ENCODE data around the gene GRID1. TPM values are rescaled to one million over a fixed set of nuclear protein-coding genes. Genes with fewer than 3 reads are reported as not detected.

GRID1 gene
- total RNA-seq, 1 experiment from 2014 or later, result 5.6 TPM

- Histone ChIP-seq H3K27ac (ENCODE audit: low read depth, low read length) (no peak overlapping the region), H4K20me1 (ENCODE audit: insufficient read depth) (no peaks in the 10 kb centered on the region), H3K9me2 (ENCODE audit: insufficient read depth) (no peaks in the 10 kb centered on the region), H3K4me3 (replicated peaks in 1 of 2; ENCODE audit: low read depth in 1 of 2, low read length in 2 of 2) (no peak overlapping the region), H3K9ac (ENCODE audit: low read length) (no peak overlapping the region), H3K79me2 (ENCODE audit: insufficient read depth, low read length) (no peaks in the 10 kb centered on the region), H3K27me3 (ENCODE audit: insufficient read depth, low read length) (peaks cover 18% of the 10 kb centered on the region), H2AFZ (ENCODE audit: low read depth, low read length, poor library complexity, severe bottlenecking) (no peak overlapping the region), H3K4me1 (ENCODE audit: control insufficient read depth in 1 of 2, insufficient read depth in 2 of 2, low read length in 2 of 2) (no peaks in the 10 kb centered on the region), H3K4me2 (ENCODE audit: low read length) (no peak overlapping the region), H3K9me3 (ENCODE audit: control insufficient read depth in 1 of 2, insufficient read depth in 1 of 2, low read depth in 1 of 2, low read length in 2 of 2) (no peaks in the 10 kb centered on the region), H3K36me3 (ENCODE audit: control insufficient read depth in 1 of 2, insufficient read depth in 2 of 2, low read length in 2 of 2) (no peaks in the 10 kb centered on the region)
- no TSS peak for BruUV-seq (replicated peaks)
- intact Hi-C loops (cut with micrococcal nuclease), result no loop called here
- POLR2A ChIA-PET, result no interaction called here
- CTCF ChIA-PET, result no interaction called here
- no peak for DNase-seq (ENCODE audit: low read depth, low spot score)
- TF ChIP-seq EZH2 (IDR thresholded peaks at IDR 0.05) (no peak), EZH2phosphoT487 (IDR thresholded peaks at IDR 0.05; ENCODE audit: borderline replicate concordance) (no peak), CBX3 (IDR thresholded peaks at IDR 0.05; ENCODE audit: low read depth) (no peak), ZFX (IDR thresholded peaks at IDR 0.05) (no peak), YY1 (IDR thresholded peaks at IDR 0.05; ENCODE audit: extremely low read depth, insufficient replicate concordance, low read depth, low read length) (no peak)
- TF ChIP-seq, protein P1, sequence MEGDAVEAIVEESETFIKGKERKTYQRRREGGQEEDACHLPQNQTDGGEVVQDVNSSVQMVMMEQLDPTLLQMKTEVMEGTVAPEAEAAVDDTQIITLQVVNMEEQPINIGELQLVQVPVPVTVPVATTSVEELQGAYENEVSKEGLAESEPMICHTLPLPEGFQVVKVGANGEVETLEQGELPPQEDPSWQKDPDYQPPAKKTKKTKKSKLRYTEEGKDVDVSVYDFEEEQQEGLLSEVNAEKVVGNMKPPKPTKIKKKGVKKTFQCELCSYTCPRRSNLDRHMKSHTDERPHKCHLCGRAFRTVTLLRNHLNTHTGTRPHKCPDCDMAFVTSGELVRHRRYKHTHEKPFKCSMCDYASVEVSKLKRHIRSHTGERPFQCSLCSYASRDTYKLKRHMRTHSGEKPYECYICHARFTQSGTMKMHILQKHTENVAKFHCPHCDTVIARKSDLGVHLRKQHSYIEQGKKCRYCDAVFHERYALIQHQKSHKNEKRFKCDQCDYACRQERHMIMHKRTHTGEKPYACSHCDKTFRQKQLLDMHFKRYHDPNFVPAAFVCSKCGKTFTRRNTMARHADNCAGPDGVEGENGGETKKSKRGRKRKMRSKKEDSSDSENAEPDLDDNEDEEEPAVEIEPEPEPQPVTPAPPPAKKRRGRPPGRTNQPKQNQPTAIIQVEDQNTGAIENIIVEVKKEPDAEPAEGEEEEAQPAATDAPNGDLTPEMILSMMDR (IDR thresholded peaks at IDR 0.05 in 2 of 3, conservative IDR thresholded peaks at IDR 0.05 in 1 of 3; ENCODE audit: borderline replicate concordance in 1 of 3, insufficient read depth in 1 of 3, low read depth in 2 of 3, low read length in 2 of 3), result no peak
- RAD21 ChIA-PET (ENCODE audit: low non-redundant PET in 1 of 2, low total read pairs in 2 of 2, uncharacterized antibody in 2 of 2, unreplicated experiment in 2 of 2), result no interaction called here
- ATAC-seq, result no peak
Observed at GRCh38 chr10:85557706-85558105, 808.9 kb downstream of the GRID1 start.

DNA sequence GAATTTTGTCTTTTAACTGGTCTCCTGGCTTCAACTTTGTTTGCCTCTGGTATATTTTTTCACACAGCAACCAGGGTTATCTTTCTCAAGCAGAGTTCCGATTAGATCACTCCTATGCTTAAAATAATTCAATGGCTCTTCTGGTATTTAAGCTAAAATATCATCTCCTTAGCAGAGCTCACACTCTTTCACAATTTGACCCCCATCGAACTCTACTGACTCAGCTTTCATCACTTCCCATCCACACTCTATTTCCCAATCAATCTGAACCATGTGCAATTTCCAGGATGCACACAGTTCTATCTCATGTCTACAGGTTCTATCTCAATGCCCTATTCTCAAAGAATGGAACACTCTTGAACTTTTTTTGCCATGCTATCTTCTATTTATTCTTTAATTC is 809.5 kb downstream of the GRID1 start:
- intact Hi-C loops (cut with micrococcal nuclease), result no loop called here
- Histone ChIP-seq H3K4me1 (ENCODE audit: control insufficient read depth in 1 of 2, insufficient read depth in 2 of 2, low read length in 2 of 2) (no peaks in the 10 kb centered on the region), H3K79me2 (ENCODE audit: insufficient read depth, low read length) (no peaks in the 10 kb centered on the region), H3K27me3 (ENCODE audit: insufficient read depth, low read length) (peaks cover 18% of the 10 kb centered on the region; the same call in 1 of the 2 replicates), H2AFZ (ENCODE audit: low read depth, low read length, poor library complexity, severe bottlenecking) (no peak overlapping the region), H3K9me3 (ENCODE audit: control insufficient read depth in 1 of 2, insufficient read depth in 1 of 2, low read depth in 1 of 2, low read length in 2 of 2) (no peaks in the 10 kb centered on the region), H3K9me2 (ENCODE audit: insufficient read depth) (no peaks in the 10 kb centered on the region), H3K4me2 (ENCODE audit: low read length) (no peak overlapping the region), H3K9ac (ENCODE audit: low read length) (no peak overlapping the region), H4K20me1 (ENCODE audit: insufficient read depth) (no peaks in the 10 kb centered on the region), H3K36me3 (ENCODE audit: control insufficient read depth in 1 of 2, insufficient read depth in 2 of 2, low read length in 2 of 2) (no peaks in the 10 kb centered on the region), H3K4me3 (replicated peaks in 1 of 2; ENCODE audit: low read depth in 1 of 2, low read length in 2 of 2) (no peak overlapping the region), H3K27ac (ENCODE audit: low read depth, low read length) (no peak overlapping the region)
- ChIA-PET RAD21 (ENCODE audit: low non-redundant PET in 1 of 2, low total read pairs in 2 of 2, uncharacterized antibody in 2 of 2, unreplicated experiment in 2 of 2) (no interaction called here), CTCF (no interaction called here), POLR2A (no interaction called here)
- no TSS peak for BruUV-seq (replicated peaks)
- DNase-seq (ENCODE audit: low read depth, low spot score), result no peak
- ATAC-seq, result no peak
- TF ChIP-seq JUND (IDR thresholded peaks at IDR 0.05) (no peak), SRF (IDR thresholded peaks at IDR 0.05; ENCODE audit: low read depth) (no peak), SIN3A (IDR thresholded peaks at IDR 0.05; ENCODE audit: low read depth) (no peak)
- TF ChIP-seq, protein P2, sequence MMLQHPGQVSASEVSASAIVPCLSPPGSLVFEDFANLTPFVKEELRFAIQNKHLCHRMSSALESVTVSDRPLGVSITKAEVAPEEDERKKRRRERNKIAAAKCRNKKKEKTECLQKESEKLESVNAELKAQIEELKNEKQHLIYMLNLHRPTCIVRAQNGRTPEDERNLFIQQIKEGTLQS (IDR thresholded peaks at IDR 0.05), result no peak
- TF ChIP-seq, protein P1 (IDR thresholded peaks at IDR 0.05 in 2 of 3, conservative IDR thresholded peaks at IDR 0.05 in 1 of 3; ENCODE audit: borderline replicate concordance in 1 of 3, insufficient read depth in 1 of 3, low read depth in 2 of 3, low read length in 2 of 3), result no peak

Data from HCT116 (cell line).